HG03175 (cell line): ENCODE measurements around the gene PGLYRP4.
"Not testable (repeated sequence)": the region's sequence is repeated elsewhere in the genome, so short reads cannot be mapped to it uniquely, and the experiment has no call there.

ENCODE experiments used
- ATAC-seq: cut with Tn5 transposase; IDR thresholded peaks from one replicate; pipeline ENCODE4 v1.9.1; 2021; ENCODE audit warnings: mild to moderate bottlenecking, moderate library complexity; ENCODE audit not compliant: unreplicated experiment

The PGLYRP4 gene

GRCh38 chr1:153341431-153341934 is 7.2 kb downstream of the PGLYRP4 start:
- no peak for ATAC-seq

- ATAC-seq: no peak
Measured at GRCh38 chr1:153340356-153340755, 8.3 kb downstream of the PGLYRP4 start.

- no peak for ATAC-seq
Measured at GRCh38 chr1:153339802-153340201, 8.8 kb downstream of the PGLYRP4 start.

- no peak for ATAC-seq
Measured at GRCh38 chr1:153337980-153338853, 10.4 kb downstream of the PGLYRP4 start.

- no peak for ATAC-seq
Measured at GRCh38 chr1:153336650-153337049, 12.0 kb downstream of the PGLYRP4 start.

GRCh38 chr1:153333902-153334301 is 14.7 kb downstream of the PGLYRP4 start:
- ATAC-seq: no peak

- no peak for ATAC-seq
Measured at GRCh38 chr1:153324912-153325311, 23.7 kb downstream of the PGLYRP4 start.

GRCh38 chr1:153322568-153322967 is 26.1 kb downstream of the PGLYRP4 start:
- ATAC-seq: no peak

GRCh38 chr1:153318145-153318544 is 30.5 kb downstream of the PGLYRP4 start:
- not testable (repeated sequence) for ATAC-seq

GRCh38 chr1:153316013-153316412 is 32.6 kb downstream of the PGLYRP4 start:
- ATAC-seq: not testable (repeated sequence)

- not testable (repeated sequence) for ATAC-seq
Measured at GRCh38 chr1:153314388-153314787, 34.3 kb downstream of the PGLYRP4 start.

- no peak for ATAC-seq
Measured at GRCh38 chr1:153313288-153313687, 35.4 kb downstream of the PGLYRP4 start.

GRCh38 chr1:153312570-153313186 is 36.0 kb downstream of the PGLYRP4 start, which contains the start of gene PGLYRP3:
TSS of gene PGLYRP3 (minus strand) at chr1:153312952. CDS start at chr1:153310665, 2,287 bp downstream.
- no peak for ATAC-seq

- no peak for ATAC-seq
Measured at GRCh38 chr1:153310526-153310925, 38.1 kb downstream of the PGLYRP4 start.

GRCh38 chr1:153309441-153309840 is 39.2 kb downstream of the PGLYRP4 start:
- ATAC-seq: no peak

GRCh38 chr1:153308540-153308939 is 40.1 kb downstream of the PGLYRP4 start:
- ATAC-seq: no peak

- no peak for ATAC-seq
Measured at GRCh38 chr1:153307221-153307600, 41.4 kb downstream of the PGLYRP4 start.

GRCh38 chr1:153306303-153307220 is 42.1 kb downstream of the PGLYRP4 start:
- ATAC-seq: no peak

GRCh38 chr1:153305682-153306081 is 43.0 kb downstream of the PGLYRP4 start:
- ATAC-seq: no peak

GRCh38 chr1:153302308-153302707 is 46.3 kb downstream of the PGLYRP4 start:
- no peak for ATAC-seq

- no peak for ATAC-seq
Measured at GRCh38 chr1:153293851-153294250, 54.8 kb downstream of the PGLYRP4 start.
